DND-41 (cell line): ENCODE measurements around the gene ITSN1.

Experiments used
- ATAC-seq: fragments of 200-7000 bp; cut with Tn5 transposase; 3 replicates; pipeline ENCODE4 v1.9.1; 2021; ENCODE audit warnings: low read depth; ENCODE audit not compliant: insufficient read depth
- DNase-seq: peaks from one replicate; pipeline ENCODE4 v3.0.0-alpha.2; 2020
- H2AFZ ChIP-seq: 2 replicates; pipeline ENCODE4 v1.6.0; 2012; ENCODE audit warnings: low read depth, low read length
- H3K27ac ChIP-seq: 2 replicates; pipeline ENCODE4 v1.5.1; 2012; ENCODE audit warnings: low read length, inconsistent platforms
- H3K27me3 ChIP-seq: fragments of 200-600 bp; sonication (generic); 2 replicates; pipeline ENCODE4 v1.6.0; 2012; ENCODE audit warnings: low read length, mild to moderate bottlenecking, inconsistent platforms; ENCODE audit not compliant: insufficient read depth, poor library complexity
- H3K36me3 ChIP-seq: 2 replicates; pipeline ENCODE4 v1.5.1; 2012; ENCODE audit warnings: low read length, inconsistent platforms; ENCODE audit not compliant: insufficient read depth
- H3K4me1 ChIP-seq: 2 replicates; pipeline ENCODE4 v1.5.1; 2012; ENCODE audit warnings: mild to moderate bottlenecking, low read length; ENCODE audit not compliant: insufficient read depth
- H3K4me2 ChIP-seq: 2 replicates; pipeline ENCODE4 v1.6.0; 2012; ENCODE audit warnings: mild to moderate bottlenecking, moderate library complexity, low read length, inconsistent platforms; ENCODE audit not compliant: insufficient read depth
- H3K4me3 ChIP-seq, 2 experiments: fragments of 200-600 bp in 1 of 2; shearing (Covaris generic) in 1 of 2; 2 replicates each; pipeline ENCODE4 v1.5.1; 2012 to 2016; ENCODE audit warnings: inconsistent platforms in 2 of 2, low read length in 2 of 2, mild to moderate bottlenecking in 2 of 2, low read depth in 1 of 2, moderate library complexity in 1 of 2
- H3K79me2 ChIP-seq: 2 replicates; pipeline ENCODE4 v1.6.0; 2012; ENCODE audit warnings: low read length, inconsistent platforms; ENCODE audit not compliant: insufficient read depth
- H3K9ac ChIP-seq: 2 replicates; pipeline ENCODE4 v1.6.0; 2012; ENCODE audit warnings: low read depth, mild to moderate bottlenecking, inconsistent platforms, low read length, moderate library complexity
- H3K9me3 ChIP-seq: 2 replicates; pipeline ENCODE4 v1.5.1; 2012; ENCODE audit warnings: low read length, moderate library complexity, mild to moderate bottlenecking, inconsistent platforms; ENCODE audit not compliant: insufficient read depth, severe bottlenecking
- H4K20me1 ChIP-seq: 2 replicates; pipeline ENCODE4 v1.6.0; 2012; ENCODE audit warnings: low read length; ENCODE audit not compliant: insufficient read depth
- EZH2 ChIP-seq: IDR thresholded peaks from 3 replicates; pipeline ENCODE4 v1.6.1; 2012; ENCODE audit warnings: borderline replicate concordance, low read depth, mild to moderate bottlenecking, moderate library complexity, low read length, inconsistent platforms; ENCODE audit not compliant: severe bottlenecking
- TF ChIP-seq, protein P1 (sequence below): IDR thresholded peaks from 2 replicates; pipeline ENCODE4 v1.5.1; 2012; ENCODE audit warnings: borderline replicate concordance, low read length, moderate library complexity, mild to moderate bottlenecking; ENCODE audit not compliant: poor library complexity, severe bottlenecking; ENCODE audit errors: extremely low read depth

Gene ITSN1

DNA sequence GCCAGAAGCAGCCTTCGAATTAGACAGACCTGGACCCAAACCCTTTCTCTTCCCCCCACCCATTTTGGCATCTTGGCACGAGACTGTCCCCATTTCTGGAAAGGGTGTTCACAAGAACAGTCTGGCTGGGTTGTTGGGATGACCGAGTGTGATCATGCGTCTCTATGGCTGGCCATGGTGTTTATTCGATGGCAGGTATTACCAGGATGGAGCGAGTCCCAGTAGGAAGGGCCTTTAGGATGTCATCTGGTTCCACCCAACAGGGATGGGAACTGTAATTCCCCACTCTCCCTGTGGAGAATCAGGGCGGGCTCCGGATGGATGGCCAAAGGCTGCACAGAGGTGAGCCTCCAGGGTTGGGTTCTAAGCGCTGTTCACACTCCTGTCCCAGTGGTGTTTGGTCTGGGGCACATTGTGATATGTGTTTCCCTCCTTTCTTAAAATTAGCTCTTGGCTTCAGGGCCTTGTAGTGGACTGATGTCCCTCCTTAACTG, 306.7 kb downstream of the ITSN1 start:
- peaks cover 31% of the 10 kb centered on the region for H3K36me3 ChIP-seq
- TF ChIP-seq, protein P1, sequence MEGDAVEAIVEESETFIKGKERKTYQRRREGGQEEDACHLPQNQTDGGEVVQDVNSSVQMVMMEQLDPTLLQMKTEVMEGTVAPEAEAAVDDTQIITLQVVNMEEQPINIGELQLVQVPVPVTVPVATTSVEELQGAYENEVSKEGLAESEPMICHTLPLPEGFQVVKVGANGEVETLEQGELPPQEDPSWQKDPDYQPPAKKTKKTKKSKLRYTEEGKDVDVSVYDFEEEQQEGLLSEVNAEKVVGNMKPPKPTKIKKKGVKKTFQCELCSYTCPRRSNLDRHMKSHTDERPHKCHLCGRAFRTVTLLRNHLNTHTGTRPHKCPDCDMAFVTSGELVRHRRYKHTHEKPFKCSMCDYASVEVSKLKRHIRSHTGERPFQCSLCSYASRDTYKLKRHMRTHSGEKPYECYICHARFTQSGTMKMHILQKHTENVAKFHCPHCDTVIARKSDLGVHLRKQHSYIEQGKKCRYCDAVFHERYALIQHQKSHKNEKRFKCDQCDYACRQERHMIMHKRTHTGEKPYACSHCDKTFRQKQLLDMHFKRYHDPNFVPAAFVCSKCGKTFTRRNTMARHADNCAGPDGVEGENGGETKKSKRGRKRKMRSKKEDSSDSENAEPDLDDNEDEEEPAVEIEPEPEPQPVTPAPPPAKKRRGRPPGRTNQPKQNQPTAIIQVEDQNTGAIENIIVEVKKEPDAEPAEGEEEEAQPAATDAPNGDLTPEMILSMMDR, result no peak
- TF ChIP-seq EZH2, result no peak
- peaks cover 69% of the 10 kb centered on the region for H3K4me1 ChIP-seq
- H2AFZ ChIP-seq, result peak overlapping the region; percentile 3; the same call in 1 of the 2 replicates
- peak overlapping the region; percentile 69 for H3K9ac ChIP-seq
- no peaks in the 10 kb centered on the region for H4K20me1 ChIP-seq
- H3K27me3 ChIP-seq, result no peaks in the 10 kb centered on the region
- H3K27ac ChIP-seq, result peak overlapping the region; percentile 98
- DNase-seq (no peak), ATAC-seq (0 out of 3 replicates have a peak, but pooled peaks have one; percentile 0)
- H3K9me3 ChIP-seq, result no peaks in the 10 kb centered on the region
- H3K4me2 ChIP-seq, result peak overlapping the region; percentile 67
- H3K79me2 ChIP-seq, result peaks cover 55% of the 10 kb centered on the region
- peak overlapping the region in 1 of 2 experiments; percentile 52; a peak in 2 of 4 replicates for H3K4me3 ChIP-seq
